Measurements from ENCODE around the gene SYS1. TPM values are rescaled to one million over a fixed set of nuclear protein-coding genes. Genes with fewer than 3 reads are reported as not detected.
A peak's percentile ranks its signal among the peaks of the same experiment; 100 is the strongest.

The SYS1 gene
- total RNA-seq, 1 donor from 2014 or later, result 20.0 TPM

GRCh38 chr20:45339799-45340198 lies 23.2 kb upstream of the SYS1 start:
- Mint-ChIP-seq H3K4me1 (ENCODE audit: unreplicated experiment) (peaks cover 33% of the 10 kb centered on the region), H3K27me3 (ENCODE audit: unreplicated experiment) (no peaks in the 10 kb centered on the region), H3K36me3 (ENCODE audit: low read depth, unreplicated experiment) (no peaks in the 10 kb centered on the region), H3K9me3 (ENCODE audit: unreplicated experiment) (no peaks in the 10 kb centered on the region), H3K4me3 (ENCODE audit: unreplicated experiment) (no peak overlapping the region), H3K27ac (ENCODE audit: unreplicated experiment) (no peak overlapping the region)
- TF ChIP-seq, protein P1, sequence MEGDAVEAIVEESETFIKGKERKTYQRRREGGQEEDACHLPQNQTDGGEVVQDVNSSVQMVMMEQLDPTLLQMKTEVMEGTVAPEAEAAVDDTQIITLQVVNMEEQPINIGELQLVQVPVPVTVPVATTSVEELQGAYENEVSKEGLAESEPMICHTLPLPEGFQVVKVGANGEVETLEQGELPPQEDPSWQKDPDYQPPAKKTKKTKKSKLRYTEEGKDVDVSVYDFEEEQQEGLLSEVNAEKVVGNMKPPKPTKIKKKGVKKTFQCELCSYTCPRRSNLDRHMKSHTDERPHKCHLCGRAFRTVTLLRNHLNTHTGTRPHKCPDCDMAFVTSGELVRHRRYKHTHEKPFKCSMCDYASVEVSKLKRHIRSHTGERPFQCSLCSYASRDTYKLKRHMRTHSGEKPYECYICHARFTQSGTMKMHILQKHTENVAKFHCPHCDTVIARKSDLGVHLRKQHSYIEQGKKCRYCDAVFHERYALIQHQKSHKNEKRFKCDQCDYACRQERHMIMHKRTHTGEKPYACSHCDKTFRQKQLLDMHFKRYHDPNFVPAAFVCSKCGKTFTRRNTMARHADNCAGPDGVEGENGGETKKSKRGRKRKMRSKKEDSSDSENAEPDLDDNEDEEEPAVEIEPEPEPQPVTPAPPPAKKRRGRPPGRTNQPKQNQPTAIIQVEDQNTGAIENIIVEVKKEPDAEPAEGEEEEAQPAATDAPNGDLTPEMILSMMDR (IDR thresholded peaks at IDR 0.05; ENCODE audit: unreplicated experiment), result no peak
- no peak for DNase-seq (ENCODE audit: low spot score)

GRCh38 chr20:45340236-45340847 lies 22.6 kb upstream of the SYS1 start:
- no peak for DNase-seq (ENCODE audit: low spot score)
- Mint-ChIP-seq H3K9me3 (ENCODE audit: unreplicated experiment) (no peaks in the 10 kb centered on the region), H3K27ac (ENCODE audit: unreplicated experiment) (no peak overlapping the region), H3K4me1 (ENCODE audit: unreplicated experiment) (peaks cover 38% of the 10 kb centered on the region), H3K27me3 (ENCODE audit: unreplicated experiment) (no peaks in the 10 kb centered on the region), H3K4me3 (ENCODE audit: unreplicated experiment) (no peak overlapping the region), H3K36me3 (ENCODE audit: low read depth, unreplicated experiment) (no peaks in the 10 kb centered on the region)
- TF ChIP-seq, protein P1 (IDR thresholded peaks at IDR 0.05; ENCODE audit: unreplicated experiment), result no peak

GRCh38 chr20:45340951-45341350 lies 22.0 kb upstream of the SYS1 start:
- Mint-ChIP-seq H3K9me3 (ENCODE audit: unreplicated experiment) (no peaks in the 10 kb centered on the region), H3K4me1 (ENCODE audit: unreplicated experiment) (peaks cover 43% of the 10 kb centered on the region), H3K27me3 (ENCODE audit: unreplicated experiment) (no peaks in the 10 kb centered on the region), H3K27ac (ENCODE audit: unreplicated experiment) (no peak overlapping the region), H3K36me3 (ENCODE audit: low read depth, unreplicated experiment) (no peaks in the 10 kb centered on the region), H3K4me3 (ENCODE audit: unreplicated experiment) (no peak overlapping the region)
- DNase-seq (ENCODE audit: low spot score), result no peak
- TF ChIP-seq, protein P1 (IDR thresholded peaks at IDR 0.05; ENCODE audit: unreplicated experiment), result no peak

GRCh38 chr20:45341579-45341938 lies 21.4 kb upstream of the SYS1 start:
- DNase-seq (ENCODE audit: low spot score), result no peak
- no peak overlapping the region for H3K27ac Mint-ChIP-seq (ENCODE audit: unreplicated experiment)
- H3K36me3 Mint-ChIP-seq (ENCODE audit: low read depth, unreplicated experiment), result no peaks in the 10 kb centered on the region
- H3K27me3 Mint-ChIP-seq (ENCODE audit: unreplicated experiment), result no peaks in the 10 kb centered on the region
- H3K4me3 Mint-ChIP-seq (ENCODE audit: unreplicated experiment), result no peak overlapping the region
- peaks cover 49% of the 10 kb centered on the region for H3K4me1 Mint-ChIP-seq (ENCODE audit: unreplicated experiment)
- TF ChIP-seq, protein P1 (IDR thresholded peaks at IDR 0.05; ENCODE audit: unreplicated experiment), result no peak
- H3K9me3 Mint-ChIP-seq (ENCODE audit: unreplicated experiment), result no peaks in the 10 kb centered on the region

- Mint-ChIP-seq H3K4me1 (ENCODE audit: unreplicated experiment) (peaks cover 55% of the 10 kb centered on the region), H3K27me3 (ENCODE audit: unreplicated experiment) (no peaks in the 10 kb centered on the region), H3K27ac (ENCODE audit: unreplicated experiment) (no peak overlapping the region), H3K36me3 (ENCODE audit: low read depth, unreplicated experiment) (no peaks in the 10 kb centered on the region), H3K9me3 (ENCODE audit: unreplicated experiment) (no peaks in the 10 kb centered on the region), H3K4me3 (ENCODE audit: unreplicated experiment) (no peak overlapping the region)
- TF ChIP-seq, protein P1 (IDR thresholded peaks at IDR 0.05; ENCODE audit: unreplicated experiment), result no peak
- peak; percentile 33 for DNase-seq (ENCODE audit: low spot score)
Measured at GRCh38 chr20:45341939-45342854, 20.8 kb upstream of the SYS1 start.
